Mesodermal cell (in vitro differentiated cells): ENCODE measurements around the gene SEC14L1.
"Not testable (repeated sequence)": the region's sequence is repeated elsewhere in the genome, so short reads cannot be mapped to it uniquely, and the experiment has no call there.

Experiments
- H3K27ac ChIP-seq: 2 replicates; pipeline ENCODE4 v1.7.0; 2013; ENCODE audit warnings: mild to moderate bottlenecking, low read depth, low read length, moderate library complexity; ENCODE audit not compliant: severe bottlenecking
- H3K36me3 ChIP-seq: 2 replicates; pipeline ENCODE4 v1.7.1; 2013; ENCODE audit warnings: mild to moderate bottlenecking, low read length, moderate library complexity; ENCODE audit not compliant: control insufficient read depth, insufficient read depth
- H3K4me1 ChIP-seq: one replicate; pipeline ENCODE4 v1.7.1; 2013; ENCODE audit warnings: mild to moderate bottlenecking, low read length; ENCODE audit not compliant: insufficient read depth, control insufficient read depth, poor library complexity, severe bottlenecking
- H3K4me3 ChIP-seq: 2 replicates; pipeline ENCODE4 v1.7.0; 2013; ENCODE audit warnings: low read length, control low read depth, mild to moderate bottlenecking; ENCODE audit not compliant: insufficient read depth, poor library complexity, severe bottlenecking; ENCODE audit errors: extremely low read depth
- H3K9me3 ChIP-seq: 2 replicates; pipeline ENCODE4 v1.7.1; 2013; ENCODE audit warnings: mild to moderate bottlenecking, low read length, moderate library complexity; ENCODE audit not compliant: control insufficient read depth
- WGBS, 2 experiments: methylation state at CpG; one replicate each; pipeline ENCODE4 v1.1.5; 2013; ENCODE audit warnings: missing lambda C conversion rate in 2 of 2; ENCODE audit not compliant: insufficient coverage in 2 of 2; 5-methylcytosine and 5-hydroxymethylcytosine counted together

Gene SEC14L1

DNA sequence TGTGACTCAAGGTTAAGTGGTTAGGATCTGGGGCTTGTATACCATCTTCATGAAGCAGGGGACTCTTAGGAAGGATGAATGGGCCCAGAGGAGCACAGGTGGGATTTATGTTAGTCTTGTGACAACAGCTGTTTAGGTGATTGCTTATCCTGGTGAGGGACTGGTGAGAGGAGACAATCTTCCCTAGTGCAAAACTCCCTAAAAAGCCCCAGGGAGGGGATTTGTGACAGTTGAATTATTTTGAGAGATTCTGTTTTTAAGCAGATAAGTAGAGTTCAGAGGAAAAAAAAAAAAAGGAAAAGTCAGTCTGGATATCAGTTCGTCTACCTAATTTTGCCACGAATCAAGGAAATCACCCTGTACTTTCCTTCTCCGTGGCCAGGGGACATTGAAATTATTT is 35.1 kb upstream of the SEC14L1 start:
- Histone ChIP-seq H3K27ac (no peak overlapping the region), H3K4me1 (peaks cover 16% of the 10 kb centered on the region), H3K9me3 (no peaks in the 10 kb centered on the region), H3K36me3 (no peaks in the 10 kb centered on the region), H3K4me3 (no peak overlapping the region)
- WGBS, 2 experiments, result 95 to 100% methylated on average over 3 of the region's 3 CpGs

GRCh38 chr17:77106874-77107358 is 33.9 kb upstream of the SEC14L1 start:
- Histone ChIP-seq H3K27ac (no peak overlapping the region), H3K4me3 (no peak overlapping the region), H3K36me3 (no peaks in the 10 kb centered on the region), H3K4me1 (peaks cover 16% of the 10 kb centered on the region), H3K9me3 (no peaks in the 10 kb centered on the region)
- WGBS, 2 experiments, result 51 to 68% methylated on average over 6 to 7 of the region's 8 CpGs

DNA sequence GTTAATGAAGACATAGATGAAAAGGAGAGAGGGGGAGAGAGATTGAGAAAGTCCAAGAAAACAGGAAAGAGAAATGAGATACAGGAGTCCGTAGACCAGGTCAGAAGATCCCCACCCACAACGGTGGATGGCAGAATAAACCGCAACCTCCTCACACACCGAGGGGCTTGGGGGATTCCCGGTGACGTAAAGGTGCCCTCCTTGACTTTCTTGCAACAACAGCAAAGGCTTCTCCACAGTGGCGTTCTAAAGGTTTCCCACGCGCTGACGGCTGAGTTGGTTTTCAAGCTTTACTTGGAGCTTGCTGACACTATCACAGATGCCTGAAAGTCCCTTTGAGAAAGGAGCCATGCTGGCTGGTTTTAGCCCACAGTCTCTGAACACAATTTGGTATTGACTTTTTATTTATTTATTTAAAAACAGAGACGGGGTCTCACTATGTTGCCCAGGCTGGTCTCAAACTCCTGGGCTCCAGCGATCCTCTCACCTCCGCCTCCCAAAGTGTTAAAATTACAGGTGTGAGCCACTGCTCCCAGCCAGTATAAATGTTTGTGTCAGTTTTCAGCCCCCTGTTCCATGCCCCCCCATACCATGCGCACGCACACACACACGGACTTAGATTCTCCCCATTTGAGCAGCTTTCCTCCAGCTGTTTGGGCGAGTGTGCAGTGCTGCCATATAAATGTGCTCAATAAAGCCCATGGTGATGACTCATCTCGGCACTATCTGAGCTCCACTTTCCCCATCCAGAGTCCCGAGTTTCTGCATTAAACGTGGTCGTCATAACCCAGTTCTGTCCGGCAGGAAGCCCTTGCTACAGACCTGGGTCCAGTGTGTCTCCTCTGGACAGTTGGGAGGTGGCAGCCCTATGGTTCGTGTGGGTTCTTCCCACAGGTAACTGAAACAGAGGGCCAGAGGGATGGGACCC is 33.0 kb upstream of the SEC14L1 start:
- no peaks in the 10 kb centered on the region for H3K36me3 ChIP-seq
- peaks cover 16% of the 10 kb centered on the region for H3K4me1 ChIP-seq
- WGBS, 2 experiments, result 94 to 98% methylated on average over 21 to 22 of the region's 23 CpGs
- H3K9me3 ChIP-seq, result no peaks in the 10 kb centered on the region
- H3K4me3 ChIP-seq, result no peak overlapping the region
- no peak overlapping the region for H3K27ac ChIP-seq

GRCh38 chr17:77109159-77109759 is 31.5 kb upstream of the SEC14L1 start:
- 92 to 93% methylated on average over 4 of the region's 6 CpGs for WGBS, 2 experiments
- Histone ChIP-seq H3K4me3 (no peak overlapping the region), H3K27ac (peak overlapping the region; percentile 73), H3K9me3 (no peaks in the 10 kb centered on the region), H3K4me1 (peaks cover 14% of the 10 kb centered on the region), H3K36me3 (no peaks in the 10 kb centered on the region)

DNA sequence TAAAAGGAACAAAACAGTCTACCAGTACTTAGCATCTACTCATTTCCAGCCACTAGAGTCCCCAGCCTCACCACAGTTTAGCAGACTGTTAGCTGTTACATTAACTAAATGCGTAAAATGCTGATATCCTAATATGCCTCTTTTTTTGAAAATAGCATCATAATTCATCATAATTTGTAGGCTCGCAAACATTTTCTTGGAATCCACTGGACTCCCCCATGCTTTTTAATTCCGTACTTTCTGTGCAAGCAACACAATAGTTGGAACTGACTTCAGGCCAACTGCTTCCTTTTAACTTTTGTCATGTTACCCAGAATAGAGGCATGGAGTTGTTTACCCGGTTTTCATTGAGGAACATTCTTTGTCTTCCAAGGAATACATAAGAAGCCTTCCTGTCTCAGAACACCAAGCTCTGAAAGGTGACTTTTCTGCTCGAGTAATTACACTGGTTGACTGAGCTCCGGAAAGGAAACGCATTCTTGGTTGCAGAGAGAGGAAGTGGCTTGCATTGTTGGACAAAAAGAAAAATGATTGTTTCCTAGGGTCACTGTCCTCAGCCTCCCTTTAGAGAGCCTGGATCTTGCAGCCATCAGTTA is 30.9 kb upstream of the SEC14L1 start:
- no peaks in the 10 kb centered on the region for H3K36me3 ChIP-seq
- 53 to 54% methylated on average over 6 of the region's 7 CpGs for WGBS, 2 experiments
- H3K27ac ChIP-seq, result peak overlapping the region; percentile 73
- no peak overlapping the region for H3K4me3 ChIP-seq
- no peaks in the 10 kb centered on the region for H3K9me3 ChIP-seq
- peaks cover 14% of the 10 kb centered on the region for H3K4me1 ChIP-seq

- H3K27ac ChIP-seq, H3K4me3 ChIP-seq, H3K36me3 ChIP-seq, H3K9me3 ChIP-seq: not testable (repeated sequence)
- WGBS, 2 experiments, result 96 to 99% methylated on average over 9 of the region's 11 CpGs
- peaks cover 14% of the 10 kb centered on the region for H3K4me1 ChIP-seq
Measured at GRCh38 chr17:77111165-77111933, 29.4 kb upstream of the SEC14L1 start.

GRCh38 chr17:77111934-77112296 is 28.9 kb upstream of the SEC14L1 start:
- no peak overlapping the region for H3K27ac ChIP-seq
- no peaks in the 10 kb centered on the region for H3K36me3 ChIP-seq
- no peak overlapping the region for H3K4me3 ChIP-seq
- WGBS, 2 experiments, result 78% methylated on average over 1 of the region's 5 CpGs; no CpG with 5 or more reads in 1 of the 2 experiments
- H3K4me1 ChIP-seq, result peaks cover 12% of the 10 kb centered on the region
- H3K9me3 ChIP-seq, result no peaks in the 10 kb centered on the region

DNA sequence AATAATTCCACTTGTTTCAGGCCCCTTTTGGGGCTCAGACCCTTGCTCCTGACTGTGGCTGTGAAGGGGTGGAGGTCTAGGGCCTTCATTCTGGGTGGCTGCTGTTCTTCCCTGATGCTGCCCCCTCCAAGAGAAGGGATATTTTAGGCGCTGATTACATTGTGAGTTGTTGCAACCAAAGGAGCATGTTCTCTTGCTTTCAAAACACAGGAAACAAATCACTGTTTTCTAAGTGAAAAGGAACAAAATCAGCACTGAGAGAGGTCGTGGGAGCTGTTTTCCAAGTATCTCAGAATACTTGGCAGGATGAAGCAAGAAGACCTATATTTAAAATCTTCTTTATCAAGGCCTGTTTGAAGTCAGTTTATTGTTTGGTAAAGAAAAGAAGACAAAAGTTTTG is 25.3 kb upstream of the SEC14L1 start:
- Histone ChIP-seq H3K4me1 (peaks cover 19% of the 10 kb centered on the region), H3K4me3 (no peak overlapping the region), H3K27ac (no peak overlapping the region), H3K9me3 (no peaks in the 10 kb centered on the region), H3K36me3 (no peaks in the 10 kb centered on the region)
- 71% methylated on average over 1 of the region's 2 CpGs; no CpG with 5 or more reads in 1 of the 2 experiments for WGBS, 2 experiments

DNA sequence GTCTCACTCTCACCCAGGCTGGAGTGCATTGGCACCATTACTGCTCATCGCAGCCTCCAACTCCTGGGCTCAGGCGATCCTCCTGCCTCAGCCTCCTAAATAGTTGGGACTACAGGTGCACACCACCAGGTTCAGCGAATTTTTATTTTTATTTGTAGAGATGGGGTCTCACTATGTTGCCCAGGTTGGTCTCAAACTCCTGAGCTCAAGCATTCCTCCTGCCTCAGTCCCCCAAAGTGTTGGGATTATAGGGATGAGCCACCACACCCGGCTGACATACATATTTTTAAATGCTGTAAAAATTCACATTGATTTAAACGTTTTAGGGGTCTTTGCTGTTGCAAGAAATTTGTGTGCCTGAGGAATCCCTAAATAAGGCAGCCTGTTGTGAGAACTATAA is 24.8 kb upstream of the SEC14L1 start:
- H3K4me1 ChIP-seq, result peaks cover 23% of the 10 kb centered on the region
- H3K36me3 ChIP-seq, result no peaks in the 10 kb centered on the region
- no peak overlapping the region for H3K4me3 ChIP-seq
- no peak overlapping the region for H3K27ac ChIP-seq
- H3K9me3 ChIP-seq, result no peaks in the 10 kb centered on the region
- 86 to 100% methylated on average over 1 to 3 of the region's 5 CpGs for WGBS, 2 experiments

DNA sequence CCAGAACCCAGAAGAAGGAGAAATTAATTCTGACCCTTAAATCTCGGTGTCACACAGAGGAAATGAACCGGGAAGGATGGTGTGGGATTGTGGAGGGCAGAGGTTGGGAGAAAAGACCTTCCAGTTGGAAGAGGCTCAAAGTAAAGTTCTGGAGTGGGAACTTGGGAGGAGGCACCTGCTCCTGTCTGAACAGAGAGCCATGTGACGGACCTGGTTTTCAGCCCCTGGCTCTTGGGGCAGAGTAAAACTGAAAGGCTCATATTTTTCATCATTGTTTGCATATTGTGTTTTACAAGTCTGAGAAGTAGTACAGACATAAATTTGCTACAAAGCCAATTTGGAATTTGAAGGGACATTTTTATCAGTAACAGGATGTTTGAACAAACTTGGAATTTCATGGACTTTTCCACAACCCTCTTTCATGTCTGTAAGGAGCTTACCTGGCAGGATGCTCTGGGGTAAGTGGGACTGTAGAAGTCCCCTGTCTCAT is 24.4 kb upstream of the SEC14L1 start:
- H3K9me3 ChIP-seq, result no peaks in the 10 kb centered on the region
- H3K4me1 ChIP-seq, result peaks cover 25% of the 10 kb centered on the region
- 86 to 97% methylated on average over 2 of the region's 3 CpGs for WGBS, 2 experiments
- H3K36me3 ChIP-seq, result no peaks in the 10 kb centered on the region
- H3K27ac ChIP-seq, result no peak overlapping the region
- no peak overlapping the region for H3K4me3 ChIP-seq
